Endometrium (tissue), 2 donors: Measurements from ENCODE around the gene LYSMD1.
A peak's percentile ranks its signal among the peaks of the same experiment; 100 is the strongest.

ENCODE experiments used
- FAIRE-seq: peaks from 2 replicates; lab custom pipeline; 2012; peaks lifted over from hg19 to GRCh38; lab: Jason Lieb, UNC
- donor health status: control.
- donor health status: control.

Gene LYSMD1

DNA sequence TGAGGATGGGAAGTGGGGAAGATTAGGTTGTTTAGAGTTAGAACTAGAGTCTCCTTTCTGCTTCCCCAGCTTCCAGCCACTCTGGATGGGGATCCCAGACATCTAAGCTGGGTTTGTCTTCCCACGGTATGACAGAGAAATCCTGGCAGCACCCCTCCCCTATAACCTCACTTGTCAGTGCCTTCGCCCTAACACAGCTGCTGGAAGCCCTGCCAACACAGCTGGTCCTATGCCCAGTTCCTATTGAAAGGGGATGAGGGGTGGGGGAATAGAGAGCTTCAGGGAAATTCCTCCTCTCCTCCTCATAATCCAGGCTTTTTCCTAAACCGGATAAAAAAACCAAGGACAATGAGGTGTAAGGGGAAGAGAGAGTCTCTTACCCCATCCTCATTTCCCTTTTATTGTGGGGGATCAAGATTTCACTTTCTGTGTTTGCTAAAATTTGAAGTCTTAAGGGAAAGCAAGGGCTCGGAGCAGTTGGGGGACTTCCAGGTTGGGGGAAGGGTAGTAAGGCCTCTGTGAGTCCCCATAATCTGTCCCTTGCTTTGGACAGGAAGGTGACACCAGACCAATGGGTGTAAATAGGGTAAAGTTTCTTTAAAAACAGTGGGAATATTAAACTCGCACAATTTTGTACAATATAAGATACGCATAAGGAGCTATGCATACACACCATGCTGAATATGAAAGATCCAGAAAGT lies 9.5 kb upstream of the LYSMD1 start:
- no peak for FAIRE-seq

DNA sequence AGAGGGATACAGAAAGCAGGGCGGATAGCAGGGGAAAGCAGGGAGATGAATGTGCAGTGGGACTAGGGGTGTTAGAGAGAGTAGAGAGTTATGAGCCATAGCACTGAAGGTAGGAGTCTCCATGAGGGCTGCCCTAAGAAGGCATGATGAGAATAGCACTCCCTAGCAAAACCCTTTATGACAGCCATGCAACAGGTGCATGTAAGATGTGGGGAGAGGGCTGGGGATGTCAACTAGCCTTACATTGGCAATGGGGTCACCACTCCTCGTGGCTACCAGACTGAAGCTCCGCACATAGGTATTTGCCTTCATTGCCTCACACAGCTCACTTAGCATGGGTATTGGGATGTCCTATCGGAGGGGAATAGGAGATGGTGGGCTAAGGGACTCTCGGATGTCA lies 5.5 kb upstream of the LYSMD1 start:
- FAIRE-seq: no peak

DNA sequence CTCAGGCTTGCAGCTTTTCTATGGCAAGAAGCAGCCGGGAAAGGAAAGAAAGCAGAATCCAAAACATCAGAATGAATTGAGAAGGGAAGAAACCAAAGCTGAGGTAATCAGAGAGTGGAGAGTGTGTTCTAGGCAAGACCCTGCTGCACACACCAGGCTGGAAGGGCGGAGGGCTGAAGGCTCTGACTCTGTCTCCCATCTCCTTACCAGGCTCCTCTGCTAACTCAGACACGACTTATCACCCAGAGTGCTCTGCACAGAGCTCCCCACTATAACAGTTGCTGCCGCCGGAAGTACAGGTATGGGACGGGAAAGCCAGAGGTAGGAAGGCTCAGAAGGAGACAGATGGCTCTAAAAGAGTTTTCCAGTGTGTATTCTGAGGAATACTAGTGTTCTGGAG lies 1.4 kb upstream of the LYSMD1 start:
- no peak for FAIRE-seq

DNA sequence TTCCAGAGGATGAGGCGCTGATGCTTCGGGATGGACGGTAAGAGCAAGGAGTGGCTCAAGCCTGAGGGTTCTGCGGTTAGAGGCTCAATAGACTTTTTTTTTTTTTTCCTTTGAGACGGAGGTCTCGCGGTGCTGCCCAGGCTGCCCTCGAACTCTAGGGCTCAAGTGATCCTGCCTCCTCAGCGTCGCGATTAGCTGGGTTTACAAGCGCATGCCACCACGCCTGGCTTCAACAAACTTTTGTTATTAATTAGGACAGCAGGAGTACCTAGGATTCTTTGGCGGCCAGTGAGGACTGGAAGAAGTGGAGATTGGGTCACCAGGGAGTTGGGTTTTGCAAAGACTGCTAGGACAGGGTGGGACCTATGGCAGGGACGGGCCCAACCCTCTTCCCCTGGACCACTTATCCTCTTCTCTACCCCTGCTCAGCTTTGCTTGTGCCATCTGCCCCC lies 829 bp upstream of the LYSMD1 start:
- FAIRE-seq: no peak

DNA sequence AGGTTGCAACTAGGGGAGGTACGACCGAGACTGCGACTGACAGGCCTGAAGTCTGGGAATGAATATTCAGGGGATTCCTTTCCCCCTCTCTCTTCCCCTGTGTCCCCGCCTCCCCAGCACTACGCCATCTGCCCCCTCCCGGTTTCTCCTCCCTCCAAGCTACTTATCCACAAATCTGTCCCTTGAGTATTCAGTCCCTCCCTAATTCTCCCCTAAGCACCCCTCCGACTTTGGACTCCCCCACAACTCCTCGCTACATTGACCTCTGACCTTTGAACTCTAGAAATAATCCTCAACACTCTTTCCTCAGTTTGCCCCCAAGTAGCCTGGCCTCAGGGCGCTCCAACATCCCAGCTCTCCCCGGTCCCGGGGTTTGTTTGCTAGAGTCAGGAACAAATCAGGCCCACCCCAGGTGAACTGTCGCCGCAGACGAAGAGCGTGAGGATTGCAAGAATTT lies 393 bp downstream of the LYSMD1 start:
- no peak for FAIRE-seq

DNA sequence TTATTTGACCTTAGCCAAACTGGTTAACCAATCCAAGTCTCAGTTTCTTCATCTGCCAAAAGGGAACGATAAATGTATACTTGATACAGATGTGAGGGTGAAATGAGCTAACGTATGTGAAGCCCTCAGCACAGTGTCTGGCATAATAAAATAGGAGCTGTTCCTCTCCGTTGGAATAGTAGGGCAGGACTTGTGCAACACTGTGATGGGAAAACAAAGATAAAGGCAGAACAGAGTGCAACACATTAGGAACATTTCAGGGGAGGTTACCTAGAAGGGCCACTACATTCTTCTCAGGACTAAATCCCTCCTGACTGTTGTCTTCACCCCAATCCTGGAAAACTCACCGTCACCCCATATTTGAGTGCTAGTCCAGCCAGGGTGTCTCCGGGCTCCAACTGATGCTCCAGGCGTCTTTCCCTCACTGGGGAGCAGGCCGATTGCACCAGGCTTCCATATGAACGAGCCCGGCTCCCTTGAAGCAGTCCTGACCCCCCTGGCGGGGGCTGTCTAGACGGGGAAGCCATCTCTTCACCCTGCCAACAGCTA lies 896 bp downstream of the LYSMD1 start:
- no peak for FAIRE-seq

DNA sequence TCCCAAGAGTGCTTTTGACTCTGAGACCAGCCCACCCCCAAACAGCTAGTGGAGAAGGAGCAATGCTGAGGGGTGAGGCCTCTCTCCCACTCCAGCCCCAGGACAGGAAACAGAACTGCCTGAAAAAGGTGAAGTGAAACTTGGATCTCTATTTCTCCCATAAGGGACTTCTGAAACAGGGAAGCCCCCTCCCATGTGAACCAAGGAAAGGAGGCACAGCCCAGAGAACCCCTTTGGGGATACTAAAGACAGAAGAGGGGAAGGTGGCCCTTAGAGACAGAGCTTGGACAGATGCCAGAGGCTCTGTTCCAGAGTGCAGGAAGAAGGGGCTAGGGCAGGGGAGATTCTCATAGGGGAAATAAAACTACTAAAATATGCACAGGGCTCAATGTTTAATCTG lies 6.3 kb downstream of the LYSMD1 start:
- no peak for FAIRE-seq

DNA sequence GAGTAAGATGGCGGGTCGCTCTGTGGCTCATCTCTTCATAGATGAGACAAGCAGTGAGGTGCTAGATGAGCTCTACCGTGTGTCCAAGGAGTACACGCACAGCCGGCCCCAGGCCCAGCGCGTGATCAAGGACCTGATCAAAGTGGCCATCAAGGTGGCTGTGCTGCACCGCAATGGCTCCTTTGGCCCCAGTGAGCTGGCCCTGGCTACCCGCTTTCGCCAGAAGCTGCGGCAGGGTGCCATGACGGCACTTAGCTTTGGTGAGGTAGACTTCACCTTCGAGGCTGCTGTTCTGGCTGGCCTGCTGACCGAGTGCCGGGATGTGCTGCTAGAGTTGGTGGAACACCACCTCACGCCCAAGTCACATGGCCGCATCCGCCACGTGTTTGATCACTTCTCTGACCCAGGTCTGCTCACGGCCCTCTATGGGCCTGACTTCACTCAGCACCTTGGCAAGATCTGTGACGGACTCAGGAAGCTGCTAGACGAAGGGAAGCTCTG lies 6.9 kb downstream of the LYSMD1 start:
- no peak for FAIRE-seq

DNA sequence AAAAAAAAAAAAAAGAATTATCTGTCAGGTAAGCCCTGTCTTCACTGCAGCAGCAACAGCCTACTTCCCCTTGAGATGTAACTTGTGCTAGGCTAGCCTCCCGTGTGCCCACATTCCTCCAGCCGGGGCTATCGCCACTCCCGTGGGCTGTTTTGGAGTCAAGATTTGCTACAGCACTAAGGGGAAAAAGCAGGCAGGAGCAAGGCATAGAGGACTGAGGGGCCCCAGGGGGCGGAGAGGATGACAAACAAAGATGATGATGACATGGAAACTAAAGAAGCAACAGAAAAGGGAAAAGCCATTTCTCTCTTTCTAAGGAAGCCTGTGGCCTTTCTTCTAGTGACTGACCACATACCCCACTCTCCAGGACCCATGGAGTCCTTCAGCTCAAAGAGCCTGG lies 7.4 kb downstream of the LYSMD1 start:
- no peak for FAIRE-seq

DNA sequence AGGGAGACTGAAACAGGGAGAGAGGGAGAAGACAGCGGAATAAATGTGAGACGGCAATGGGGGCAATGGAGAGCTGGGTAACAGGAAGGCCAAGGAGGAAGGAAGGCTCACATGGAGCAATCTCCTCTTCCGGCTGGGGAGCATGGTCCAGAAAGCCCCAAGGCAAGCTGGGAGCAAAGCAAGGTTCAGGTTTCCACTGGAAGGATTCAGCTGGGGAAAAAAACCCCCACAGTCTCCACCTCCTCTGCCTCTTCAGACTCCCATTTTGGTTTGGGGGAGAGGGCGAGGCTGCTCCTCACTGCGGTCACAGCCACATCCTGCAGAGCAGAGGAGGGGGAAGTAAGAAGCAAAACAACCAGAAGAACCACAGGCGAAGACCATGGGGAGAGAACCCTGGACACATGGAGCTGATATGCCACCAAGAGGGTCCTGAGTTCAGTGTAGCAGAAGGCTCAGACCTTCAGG lies 8.6 kb downstream of the LYSMD1 start:
- FAIRE-seq: no peak

DNA sequence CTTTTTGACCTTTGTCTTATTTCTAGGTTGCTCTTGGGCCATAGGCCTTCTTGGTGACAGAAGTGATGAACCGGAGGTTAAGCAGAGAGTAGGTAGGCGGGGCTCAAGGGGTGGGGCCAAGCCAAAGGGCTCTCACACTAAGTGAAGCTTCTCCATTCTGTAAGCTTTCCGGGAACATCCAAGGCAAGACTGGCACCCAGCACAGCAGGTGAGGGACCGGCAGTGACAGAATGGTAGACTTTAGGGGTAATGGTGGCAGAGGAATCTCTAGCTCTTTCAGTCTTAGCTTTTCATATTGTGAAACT lies 9.2 kb downstream of the LYSMD1 start, which contains the start of gene TNFAIP8L2:
TSS of gene TNFAIP8L2 (plus strand) at position 135 of the 305 bp plus-strand sequence. CDS start 2,049 bp downstream, outside the sequence.
- no peak for FAIRE-seq

DNA sequence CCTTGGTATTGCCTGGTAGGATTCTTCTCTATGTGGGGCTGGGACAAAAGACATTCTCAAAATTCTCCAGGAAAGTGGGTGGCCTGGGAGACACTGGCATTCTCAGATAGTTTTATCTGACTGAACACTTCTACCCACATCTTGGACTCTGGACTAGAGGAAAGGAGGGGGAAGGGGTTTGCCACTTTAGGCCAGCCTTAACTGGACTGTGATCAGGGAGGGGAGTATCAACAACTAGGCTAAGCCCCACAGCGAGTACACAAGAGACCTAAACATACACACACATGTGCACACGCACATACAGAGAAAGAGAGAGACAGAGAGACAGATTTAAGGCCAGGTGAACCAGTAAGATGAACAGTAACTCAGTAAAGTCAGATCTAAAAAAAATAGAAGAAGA lies 18.0 kb downstream of the LYSMD1 start:
- FAIRE-seq: no peak

DNA sequence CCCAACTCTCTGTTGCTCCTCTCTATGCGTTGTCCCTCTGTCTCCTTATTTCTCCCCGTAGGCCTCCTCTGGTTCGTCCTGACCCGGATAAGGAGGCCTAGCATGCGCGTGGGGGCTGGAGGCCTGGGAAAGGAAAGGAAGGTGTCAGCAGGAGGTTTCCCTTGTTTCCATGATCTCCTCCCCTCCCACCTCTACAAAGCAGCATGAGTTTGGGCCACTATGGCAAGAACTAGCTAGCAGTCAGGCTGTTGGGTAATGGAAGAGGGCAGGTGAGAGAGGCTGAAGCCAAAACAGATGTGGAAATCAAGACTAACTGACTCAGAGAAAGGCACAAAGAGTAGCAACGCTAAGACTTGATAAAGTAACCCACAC lies 18.6 kb downstream of the LYSMD1 start:
- no peak for FAIRE-seq

DNA sequence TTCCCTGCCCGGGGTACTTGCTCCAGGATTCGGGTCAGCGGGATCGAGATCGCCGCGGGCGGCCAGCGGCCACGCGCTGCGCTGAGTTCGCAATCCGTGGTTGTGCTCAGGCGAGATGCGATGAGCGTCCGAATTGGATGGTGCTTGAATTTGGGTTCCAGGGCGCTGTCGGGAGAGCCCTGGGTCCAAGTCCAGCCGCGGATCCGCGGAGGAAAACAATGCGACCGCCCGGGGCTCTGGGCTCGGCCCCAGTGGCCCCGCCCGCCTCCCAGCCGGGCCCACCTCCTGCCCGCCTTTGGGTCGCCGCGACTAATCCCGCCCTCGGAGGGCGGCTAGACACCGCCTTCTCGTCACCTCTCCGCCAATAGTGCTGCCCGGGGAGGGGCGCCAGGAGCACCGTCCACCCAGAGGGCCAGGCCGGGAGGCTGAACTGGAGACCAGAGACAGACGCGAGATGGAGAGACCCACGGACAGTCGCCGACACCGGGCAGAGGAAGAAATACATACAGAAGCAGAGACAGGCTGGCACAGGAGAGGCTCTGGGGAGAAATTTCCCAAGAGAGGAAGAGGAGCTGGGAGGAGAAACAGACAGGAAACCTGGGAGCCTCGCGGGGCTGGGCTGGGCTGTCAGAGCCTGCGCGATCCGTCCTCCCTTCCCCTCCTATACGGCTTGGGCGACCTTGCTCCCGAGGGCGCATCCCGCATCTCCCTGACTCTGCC lies 19.1 kb downstream of the LYSMD1 start, which contains the start of gene SEMA6C:
TSS of gene SEMA6C (minus strand) at position 220 of the 720 bp plus-strand sequence. CDS start 4,010 bp downstream, outside the sequence.
- FAIRE-seq: peak; percentile 60

DNA sequence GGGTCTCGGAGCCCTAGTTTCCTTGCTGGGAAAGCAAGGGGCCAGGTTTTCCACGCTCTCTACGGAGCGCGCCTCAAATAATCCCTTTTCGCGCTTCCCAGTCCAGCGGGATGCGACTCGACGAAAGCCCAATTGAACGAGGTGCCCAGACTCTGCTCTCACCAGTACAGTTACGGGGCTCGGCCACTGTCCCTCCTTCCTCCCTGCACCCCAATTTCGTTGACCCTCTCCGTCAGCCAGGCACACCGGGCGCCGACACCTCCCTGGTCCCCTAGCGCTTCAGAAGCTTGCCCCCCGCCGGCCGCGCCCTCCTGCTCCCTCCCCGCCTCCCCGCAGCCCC lies 19.7 kb downstream of the LYSMD1 start:
- FAIRE-seq: no peak

DNA sequence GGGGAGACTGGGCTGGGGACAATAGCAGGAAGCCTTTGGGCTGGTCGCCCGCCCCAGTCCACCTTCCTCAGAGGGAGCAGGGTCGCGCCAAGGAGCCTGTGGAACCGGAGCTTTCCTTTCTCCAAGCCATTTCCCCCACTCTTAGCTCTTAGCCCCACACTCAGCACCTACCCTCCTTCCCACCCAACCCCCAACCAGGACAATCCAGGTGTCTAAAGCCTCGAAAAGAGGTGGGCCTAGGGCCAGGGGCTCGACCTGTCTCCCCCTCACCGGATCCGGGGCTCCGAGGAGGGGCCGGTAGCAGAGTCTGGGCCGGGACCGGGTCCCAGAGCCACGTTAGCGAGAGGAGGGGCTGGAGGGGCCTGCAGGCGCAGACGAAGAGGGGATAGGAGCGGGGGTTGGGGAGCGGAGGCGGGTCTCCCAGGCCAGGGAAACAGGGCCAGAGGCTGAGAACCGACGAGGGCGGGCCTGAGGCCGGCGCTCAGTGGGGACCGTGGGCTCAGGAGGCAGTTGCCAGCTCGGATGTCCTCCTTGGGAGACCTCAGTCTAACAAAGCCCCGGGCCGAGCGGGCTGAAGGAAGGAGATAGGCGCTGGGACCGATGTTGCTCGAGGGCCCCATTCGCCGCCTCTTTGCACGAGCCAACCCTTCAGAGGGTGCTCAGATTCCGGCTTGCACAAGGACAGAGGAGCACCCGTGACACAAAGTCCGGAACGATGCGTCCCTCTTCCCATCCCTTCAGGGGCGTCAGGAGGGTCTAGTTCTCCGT lies 20.2 kb downstream of the LYSMD1 start:
- no peak for FAIRE-seq

DNA sequence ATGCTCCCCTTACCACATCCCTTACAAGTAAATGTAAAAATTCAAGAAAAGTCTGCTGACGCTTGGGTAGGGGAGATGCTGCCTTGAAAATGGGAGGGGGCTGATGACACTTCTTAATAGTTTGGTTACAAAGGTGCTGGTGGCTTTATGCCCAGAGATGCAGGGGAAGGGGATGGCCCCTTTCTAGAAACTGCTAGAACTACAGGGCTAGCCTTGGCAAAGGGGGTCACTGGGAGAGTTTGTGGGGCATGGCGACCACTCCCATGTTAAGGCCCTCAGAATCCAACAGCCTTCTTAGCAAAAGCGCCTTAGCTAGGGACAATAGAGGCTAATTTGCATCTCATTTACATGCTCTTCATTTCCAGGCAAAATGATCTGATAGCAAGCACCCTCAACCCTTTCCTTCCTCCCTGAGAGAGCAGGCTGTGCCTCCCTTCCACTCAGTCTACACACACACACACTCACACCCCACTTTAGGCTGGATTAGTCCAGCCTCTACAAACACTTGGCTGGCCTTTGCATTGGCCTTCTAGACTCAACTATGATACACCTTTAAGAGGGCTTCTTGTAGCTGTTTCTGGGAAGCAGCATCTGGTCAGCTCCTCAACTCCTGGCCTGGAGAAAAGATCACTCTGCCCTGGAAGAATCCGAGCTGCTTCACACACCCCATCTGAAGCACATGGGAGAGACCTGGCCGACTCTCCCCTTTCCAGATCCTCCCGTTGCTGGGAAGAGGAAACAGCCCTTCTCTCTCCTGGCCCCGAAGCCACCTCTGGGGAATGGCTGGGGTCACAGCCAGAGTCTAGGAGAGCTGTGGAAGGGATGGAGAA lies 21.0 kb downstream of the LYSMD1 start:
- FAIRE-seq: no peak

DNA sequence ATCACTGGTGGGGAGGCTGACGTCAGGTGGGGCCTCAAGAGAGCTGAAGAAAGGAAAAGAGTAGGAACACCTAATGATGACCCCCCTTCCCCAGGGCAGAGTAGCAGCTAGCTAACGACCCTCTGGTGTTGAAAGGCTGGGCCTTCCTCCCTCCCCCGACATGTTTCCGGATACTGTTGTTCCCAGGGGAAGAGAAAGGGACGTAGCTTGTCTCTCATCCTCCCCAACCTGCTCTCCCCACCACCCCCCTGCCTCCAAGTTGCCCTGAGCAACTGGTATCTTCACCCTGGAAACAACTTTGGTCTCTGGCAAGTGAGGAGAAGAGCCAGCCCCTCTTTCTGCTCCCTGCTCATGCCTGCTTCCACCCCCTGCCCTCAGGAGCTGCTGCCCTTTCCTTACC lies 21.7 kb downstream of the LYSMD1 start:
- no peak for FAIRE-seq

DNA sequence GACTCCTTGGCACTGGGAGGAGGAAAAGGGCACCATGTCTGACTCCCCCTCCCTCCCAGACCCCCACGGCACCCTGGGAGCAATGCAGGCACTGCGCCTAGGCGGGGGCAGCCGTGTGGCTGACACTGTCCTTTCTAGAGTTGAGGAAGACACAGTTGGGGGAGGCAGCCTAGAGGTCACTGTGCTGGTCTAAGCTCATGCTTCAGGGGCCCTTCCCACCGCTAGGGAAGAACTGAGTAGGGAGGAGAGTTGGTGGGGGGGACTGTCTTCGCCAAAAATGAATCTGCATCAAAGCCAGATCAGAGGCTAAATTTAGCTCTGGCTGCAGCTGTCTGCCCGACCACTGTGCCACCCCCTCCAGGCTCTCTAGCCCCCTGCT lies 22.7 kb downstream of the LYSMD1 start:
- no peak for FAIRE-seq

DNA sequence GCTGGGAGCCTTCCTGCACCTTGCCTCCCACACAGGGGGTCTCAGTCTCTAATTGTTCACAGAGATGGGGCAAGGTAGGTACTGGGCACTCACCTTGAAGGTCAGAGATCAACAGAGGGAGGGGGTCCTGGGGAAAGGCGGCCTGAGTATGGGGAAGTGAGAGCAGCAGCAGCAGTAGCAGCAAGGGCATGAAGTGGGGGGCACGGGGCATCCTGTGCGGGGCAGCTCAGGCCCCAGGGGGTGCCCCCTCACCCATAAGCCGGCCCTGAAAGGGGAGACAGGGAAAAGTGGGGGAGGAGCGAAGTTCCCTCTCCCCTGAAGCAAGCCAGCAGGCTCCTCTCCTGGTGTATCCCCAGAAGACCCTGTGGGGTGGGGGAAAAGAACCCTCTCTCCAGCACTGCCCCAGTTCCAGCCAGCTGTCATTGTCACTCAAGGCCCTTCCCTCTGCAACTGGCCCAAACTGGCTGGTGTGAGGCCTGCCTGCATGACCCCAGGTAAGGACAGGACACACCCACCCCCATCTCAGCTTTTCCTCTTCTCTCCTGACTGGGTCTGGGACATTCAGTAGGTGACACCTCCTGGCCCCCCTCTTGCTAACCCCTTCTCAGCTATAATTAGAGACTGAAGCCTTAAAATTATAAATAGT lies 23.2 kb downstream of the LYSMD1 start:
- FAIRE-seq: no peak

DNA sequence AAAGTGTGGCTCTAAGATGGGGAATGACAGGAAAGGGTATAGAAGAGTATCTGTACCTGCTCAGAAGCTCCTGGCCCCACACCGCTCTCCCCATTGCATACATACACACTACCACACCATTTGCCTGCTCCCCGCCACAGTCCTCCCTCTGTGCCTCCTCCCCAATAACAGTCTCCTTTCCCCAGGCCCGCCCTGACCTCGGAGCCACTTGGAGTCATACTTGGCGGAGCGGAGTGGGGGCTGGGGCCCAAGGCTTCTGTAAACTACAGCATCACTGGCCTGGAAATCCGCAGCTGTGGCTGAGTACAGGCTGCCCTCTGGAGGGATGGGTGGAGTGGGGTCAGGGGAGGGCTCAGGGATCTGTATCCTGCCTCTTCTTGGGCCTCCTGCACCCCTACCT lies 27.9 kb downstream of the LYSMD1 start:
- no peak for FAIRE-seq
